ENCODE data around the gene NR5A2.

Gene NR5A2

DNA sequence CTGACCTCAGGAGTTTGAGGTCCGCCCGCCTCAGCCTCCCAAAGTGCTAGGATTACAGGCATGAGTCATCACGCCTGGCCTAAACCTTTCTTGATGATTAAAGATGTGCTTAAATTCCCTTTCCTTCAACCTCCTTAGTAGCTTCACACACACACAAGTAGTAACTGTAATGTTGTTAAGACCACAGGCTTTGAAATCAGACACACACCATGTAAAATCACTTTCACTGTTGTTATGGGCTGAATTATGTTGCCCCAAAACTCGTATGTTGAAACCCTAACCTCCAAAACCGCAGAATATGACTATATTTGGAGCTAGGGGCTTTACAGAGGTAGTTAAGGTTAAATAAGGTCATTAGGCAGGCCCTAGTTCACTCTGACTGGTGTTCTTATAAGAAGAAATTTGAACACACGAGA, 180.2 kb downstream of the NR5A2 start:
- DNase-seq: no peak

DNA sequence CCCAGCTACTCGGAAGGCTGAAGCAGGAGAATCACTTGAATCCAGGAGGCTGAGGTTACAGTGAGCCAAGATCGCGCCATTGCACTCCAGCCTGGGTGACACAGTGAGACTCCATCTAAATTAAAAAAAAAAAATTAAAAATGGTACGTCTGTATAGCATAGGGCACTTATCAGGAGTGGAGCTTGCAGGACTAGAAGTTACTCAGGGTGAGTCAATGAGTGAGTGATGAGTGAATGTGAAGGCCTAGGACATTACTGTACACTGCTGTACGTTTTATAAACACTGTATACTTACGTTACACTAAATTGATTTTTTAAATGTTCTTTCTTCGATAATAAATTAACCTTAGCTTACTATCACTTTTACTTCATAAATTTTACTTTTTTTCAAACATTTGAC, 183.6 kb downstream of the NR5A2 start:
- DNase-seq: no peak

DNA sequence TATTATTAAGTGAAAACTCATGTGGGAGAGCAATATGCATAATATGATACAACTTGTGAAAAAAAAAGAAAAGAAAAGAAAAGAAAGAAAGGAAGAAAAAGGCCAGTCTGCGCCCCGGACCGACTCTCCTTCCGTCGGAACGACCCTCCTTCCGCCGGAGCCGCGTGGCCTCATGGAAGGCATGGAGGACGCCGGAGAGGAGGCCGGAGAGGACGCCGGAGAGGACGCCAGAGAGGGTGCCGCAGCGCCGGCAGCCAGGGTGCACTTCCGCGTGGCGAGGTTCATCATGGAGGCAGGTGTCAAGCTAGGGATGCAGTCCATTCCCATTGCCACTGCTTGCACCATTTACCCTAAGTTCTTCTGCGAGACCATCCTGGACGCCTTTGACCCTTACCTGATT, 185.9 kb downstream of the NR5A2 start:
- no peak for DNase-seq

DNA sequence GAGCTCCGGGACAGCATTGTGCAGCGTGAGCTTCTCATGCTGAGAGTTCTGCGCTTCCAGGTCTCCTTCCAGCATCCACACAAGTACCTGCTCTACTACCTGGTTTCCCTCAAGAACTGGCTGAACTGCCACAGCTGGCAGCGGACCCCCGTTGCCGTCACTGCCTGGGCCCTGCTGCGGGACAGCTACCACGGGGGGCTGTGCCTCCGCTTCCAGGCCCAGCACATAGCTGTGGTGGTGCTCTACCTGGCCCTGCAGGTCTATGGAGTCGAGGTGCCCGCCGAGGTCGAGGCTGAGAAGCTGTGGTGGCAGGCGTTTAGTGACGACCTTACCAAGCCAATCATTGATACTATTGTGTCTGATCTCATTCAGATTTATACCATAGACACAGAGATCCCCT, 186.4 kb downstream of the NR5A2 start:
- no peak for DNase-seq

DNA sequence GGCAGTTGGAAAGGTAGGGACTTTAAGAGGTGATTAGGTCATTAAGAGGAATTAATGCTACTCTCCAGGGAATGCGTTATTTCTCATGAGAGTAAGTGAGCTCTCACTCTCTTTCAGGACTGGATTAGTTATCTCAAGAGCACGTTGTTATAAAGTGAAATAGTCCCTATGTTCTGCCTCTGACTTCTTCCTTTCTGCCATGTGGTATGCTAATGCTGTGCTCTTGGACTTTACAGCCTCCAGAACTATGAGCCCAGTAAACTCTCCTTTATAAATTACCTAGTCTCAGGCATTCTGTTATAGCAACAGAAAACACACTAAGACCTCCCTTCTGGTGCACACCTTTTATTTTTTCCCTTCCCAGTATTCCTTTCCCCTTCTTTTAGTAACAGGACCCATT, 187.8 kb downstream of the NR5A2 start:
- no peak for DNase-seq

DNA sequence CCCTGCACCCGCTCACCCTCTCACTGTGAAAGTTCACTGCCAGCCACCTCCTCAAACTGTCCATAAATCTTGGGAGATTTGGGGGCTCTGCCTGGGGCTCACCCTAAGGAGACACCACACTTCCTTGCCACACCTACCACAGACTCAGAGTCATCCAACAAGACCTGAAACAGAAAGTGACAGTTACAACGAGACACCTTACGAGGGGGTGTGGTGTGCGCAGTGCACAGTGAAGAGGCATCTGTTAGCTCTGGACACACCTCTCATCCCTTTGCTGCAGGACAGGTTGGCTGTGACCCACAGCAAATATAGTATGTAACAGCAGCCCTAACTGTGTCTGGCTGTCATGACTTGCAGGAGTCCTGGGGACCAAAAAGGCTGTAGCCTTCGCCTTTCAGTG, 190.2 kb downstream of the NR5A2 start:
- DNase-seq: no peak

DNA sequence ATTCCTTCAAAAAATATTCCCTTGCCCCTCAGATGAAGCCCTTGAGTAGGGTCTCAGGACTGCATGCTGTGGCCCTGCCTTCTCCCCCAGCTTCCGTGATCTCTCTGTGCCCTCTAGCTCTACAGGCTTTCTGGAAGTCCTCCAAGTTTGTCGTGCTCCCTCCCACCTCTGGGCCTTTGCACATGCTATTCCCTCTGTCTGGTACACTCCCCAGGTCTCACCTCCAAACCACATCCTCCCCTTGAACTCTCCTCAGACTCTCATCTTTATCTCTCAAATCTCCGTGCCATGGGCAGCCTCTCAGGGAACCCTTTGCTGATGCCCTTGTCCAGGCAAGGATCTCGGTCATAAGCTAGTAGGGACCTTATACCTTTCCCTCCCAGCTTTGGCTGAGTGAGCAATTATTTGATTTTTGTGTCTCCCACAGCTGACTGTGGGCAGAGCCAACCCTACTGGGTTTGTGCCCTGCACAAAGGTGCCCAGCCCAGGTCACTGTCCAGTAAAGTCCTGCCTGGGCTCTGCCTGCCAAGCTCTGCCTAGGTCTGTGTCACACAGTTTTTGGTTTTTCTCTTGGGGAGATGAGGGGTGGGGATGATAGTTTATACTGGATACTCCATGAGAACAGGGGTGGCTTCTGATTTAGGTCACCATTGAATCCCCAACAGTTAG, 194.2 kb downstream of the NR5A2 start:
- no peak for DNase-seq

DNA sequence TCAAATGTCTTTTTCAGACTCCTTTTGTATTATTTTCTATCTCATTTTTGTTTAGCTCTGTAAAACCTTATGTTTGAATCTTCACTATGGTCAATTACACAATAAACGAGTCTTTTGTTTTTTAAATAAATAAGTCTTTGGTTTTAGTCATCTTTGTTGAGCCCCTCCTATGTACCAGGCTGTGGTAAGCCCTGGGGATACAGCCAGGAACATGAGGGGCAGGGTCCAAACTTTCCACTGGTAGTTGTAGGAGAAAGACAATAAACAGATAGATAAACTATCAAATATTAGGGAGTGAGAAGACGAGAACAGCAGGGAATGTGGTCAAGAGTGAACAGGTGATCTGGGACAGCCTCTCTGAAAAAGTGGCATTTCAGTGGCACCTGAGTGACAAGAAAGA, 195.7 kb downstream of the NR5A2 start:
- no peak for DNase-seq

DNA sequence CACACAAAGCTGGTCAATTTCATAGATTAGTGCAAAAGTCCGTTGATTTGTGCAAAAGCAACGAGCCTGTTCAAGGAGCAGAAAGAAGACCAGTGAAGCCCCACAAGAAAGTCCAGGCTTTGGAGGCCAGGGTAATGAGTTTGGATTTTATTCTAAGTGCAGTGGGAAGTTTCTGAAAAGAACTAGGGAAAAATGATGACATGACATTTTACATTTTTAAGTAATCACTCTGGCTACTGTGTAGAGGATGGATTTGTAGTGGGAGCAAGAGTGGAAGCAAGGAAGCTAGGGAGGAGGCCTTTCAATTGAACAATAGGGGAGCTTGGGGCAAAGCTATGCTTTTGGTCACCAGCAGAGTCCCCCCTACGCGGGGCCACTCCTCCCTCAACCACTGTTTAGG, 196.1 kb downstream of the NR5A2 start:
- DNase-seq: no peak

DNA sequence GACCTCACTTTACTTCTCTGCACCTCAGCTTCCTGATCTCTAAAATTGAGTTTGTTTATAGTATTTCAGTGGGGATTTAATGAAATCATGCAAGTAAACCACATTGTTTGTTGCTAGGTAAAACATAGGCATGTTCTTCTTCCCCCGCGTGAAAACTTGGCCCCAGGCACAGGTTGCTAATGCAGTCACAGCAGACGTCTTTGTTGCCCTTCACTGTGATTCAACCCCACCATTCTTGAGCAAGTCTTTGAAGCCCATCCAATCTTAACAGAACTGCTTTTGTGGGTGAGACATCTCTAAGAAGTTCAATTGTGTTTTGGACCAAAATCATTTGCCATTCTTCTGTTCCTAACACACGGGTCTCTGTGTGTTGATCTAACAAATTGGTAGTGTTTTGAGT, 196.8 kb downstream of the NR5A2 start:
- DNase-seq: no peak

DNA sequence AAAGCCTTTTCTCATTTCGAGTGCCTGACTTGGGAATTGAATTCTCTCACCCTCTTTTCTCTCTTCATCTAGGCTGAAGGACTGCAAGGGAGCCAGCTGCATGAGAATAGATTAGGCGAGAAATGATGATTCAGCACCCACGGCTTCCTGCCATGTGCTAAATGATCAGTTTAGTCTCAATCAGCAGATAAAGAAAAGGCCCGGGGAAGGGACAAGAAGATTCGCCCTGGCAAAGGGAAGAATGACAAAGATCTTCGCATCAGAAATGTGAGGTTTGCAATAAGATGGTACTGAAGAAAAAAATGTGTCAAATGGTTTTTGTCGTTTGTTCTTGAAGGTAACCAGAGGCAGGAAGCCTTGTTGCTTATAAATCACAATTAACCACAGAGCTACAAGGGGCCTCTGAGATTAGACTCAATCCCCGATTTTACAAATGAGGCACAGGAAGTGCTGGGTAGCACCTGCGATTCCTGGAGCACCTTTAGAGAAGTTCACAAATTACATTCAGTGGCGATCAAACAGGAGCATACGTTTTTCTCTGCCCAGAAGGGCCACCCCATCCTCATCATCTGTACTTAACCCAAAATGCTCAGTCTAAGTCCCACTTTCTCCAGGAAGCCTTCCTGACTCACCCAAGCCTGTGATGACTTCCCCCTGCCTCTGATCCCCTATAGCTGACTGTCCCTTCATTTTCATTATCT, 198.9 kb downstream of the NR5A2 start:
- DNase-seq: no peak

DNA sequence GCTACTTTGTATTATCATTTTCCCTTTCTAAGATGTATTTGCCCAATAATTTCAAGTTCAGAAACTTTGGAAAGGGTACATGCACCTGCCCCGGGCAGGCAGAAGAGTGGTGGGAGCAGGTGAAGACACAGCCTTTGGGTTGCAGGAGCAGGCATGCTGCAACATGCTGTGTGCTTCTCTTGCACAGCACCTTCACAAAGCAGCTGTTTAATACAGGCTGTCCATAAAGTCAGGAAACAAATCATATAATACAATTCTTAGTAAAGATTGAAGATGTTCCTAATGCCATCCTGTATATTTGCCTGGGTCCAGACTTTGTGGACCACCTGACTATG, 199.4 kb downstream of the NR5A2 start:
- no peak for DNase-seq

Measured in activated T-cell treated with anti-CD3 and anti-CD28 coated beads, Interleukin-2, amount 50 U/mL, for 1 hour (primary cell).